DMS153 treated with DMSO at 0.1 percent for 48 hours (cell line): Measurements from ENCODE around the gene ZNF561.
"Not testable (repeated sequence)": the region's sequence is repeated elsewhere in the genome, so short reads cannot be mapped to it uniquely, and the experiment has no call there.

Source experiments
- DNase-seq: peaks from one replicate; lab custom pipeline; 2025; ENCODE audit not compliant: unreplicated experiment; lab: John Stamatoyannopoulos, UW

Gene ZNF561

DNA sequence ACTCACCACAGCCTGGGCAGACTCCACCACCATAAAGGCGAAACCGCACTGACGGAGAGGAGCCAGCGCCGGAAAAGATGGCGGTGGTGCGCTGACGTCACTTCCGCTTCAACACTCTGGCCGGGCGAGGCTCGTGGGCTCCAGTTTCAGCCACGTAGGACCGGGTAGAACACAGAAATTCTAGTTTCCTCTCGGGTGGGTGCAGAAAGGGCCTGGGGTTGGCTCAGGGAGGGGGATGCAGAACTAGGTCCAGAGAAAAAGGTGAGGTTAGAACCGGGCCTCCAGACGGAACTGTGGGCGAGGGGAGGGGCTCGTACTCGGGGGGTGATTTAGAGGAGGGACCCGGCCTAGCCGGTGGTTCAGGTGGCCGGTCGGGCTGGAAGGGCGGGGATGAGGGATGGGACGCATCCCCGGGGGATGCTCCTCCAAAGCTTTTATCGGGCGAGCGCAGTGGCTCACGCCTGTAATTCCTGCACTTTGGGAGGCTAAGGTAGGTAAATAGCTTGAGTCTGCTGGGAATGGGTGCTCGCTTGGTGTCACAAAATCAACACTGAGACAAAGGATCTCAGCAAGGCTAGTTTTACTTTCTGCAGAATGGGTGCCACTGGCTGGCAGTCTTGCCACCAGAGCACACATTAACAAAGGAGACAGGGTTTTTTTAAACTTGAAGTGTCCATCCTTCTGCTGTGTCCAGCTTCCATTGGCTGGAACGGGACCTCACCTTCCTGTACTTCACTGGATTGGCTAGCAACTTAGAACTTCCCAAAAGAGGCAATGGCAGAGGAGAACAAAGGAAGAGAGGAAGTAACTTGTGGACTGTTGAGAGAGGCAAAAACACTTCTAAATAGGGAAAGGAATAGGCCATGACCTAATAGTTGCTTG is at the start of gene ZNF561:
Gene ZNF561 (minus strand): TSS at position 77 of the 882 bp plus-strand sequence. CDS start 1,776 bp downstream, outside the sequence.
- peak; percentile 63 for DNase-seq

DNA sequence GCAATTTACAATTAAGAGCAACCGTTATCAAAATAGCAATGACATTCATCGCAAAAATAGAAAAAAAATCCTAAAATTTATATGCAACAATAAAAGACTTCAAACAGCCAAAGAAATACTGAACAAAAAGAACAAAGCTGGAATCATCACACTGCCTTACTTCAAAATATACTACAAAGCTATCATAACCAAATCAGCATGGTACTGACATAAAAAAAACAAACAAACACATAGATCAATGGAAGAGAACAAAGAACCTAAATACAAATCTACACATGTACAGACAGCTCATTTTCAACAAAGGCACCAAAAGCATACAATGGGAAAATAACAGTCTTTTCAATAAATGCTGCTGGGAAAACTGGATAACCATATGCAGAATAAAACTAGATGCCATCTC is 47.5 kb upstream of the ZNF561 start:
- DNase-seq = no peak

DNA sequence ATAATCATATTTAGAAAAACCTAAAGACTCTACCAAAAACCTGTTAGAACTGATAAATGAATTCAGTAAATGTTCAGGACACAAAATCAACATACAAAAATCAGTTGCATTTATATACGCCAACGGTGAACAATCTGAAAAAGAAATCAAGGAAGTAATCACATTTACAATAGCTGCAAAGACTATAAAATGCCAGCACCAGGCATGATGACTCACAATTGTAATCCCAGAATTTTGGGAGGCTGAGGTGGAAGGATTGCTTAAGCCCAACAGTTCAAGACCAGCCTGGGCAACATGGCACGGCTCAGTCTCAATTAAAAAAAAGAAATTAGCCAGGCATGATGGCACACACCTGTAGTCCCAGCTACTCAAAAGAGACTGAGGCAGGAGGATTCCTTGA is 46.9 kb upstream of the ZNF561 start:
- no peak for DNase-seq

DNA sequence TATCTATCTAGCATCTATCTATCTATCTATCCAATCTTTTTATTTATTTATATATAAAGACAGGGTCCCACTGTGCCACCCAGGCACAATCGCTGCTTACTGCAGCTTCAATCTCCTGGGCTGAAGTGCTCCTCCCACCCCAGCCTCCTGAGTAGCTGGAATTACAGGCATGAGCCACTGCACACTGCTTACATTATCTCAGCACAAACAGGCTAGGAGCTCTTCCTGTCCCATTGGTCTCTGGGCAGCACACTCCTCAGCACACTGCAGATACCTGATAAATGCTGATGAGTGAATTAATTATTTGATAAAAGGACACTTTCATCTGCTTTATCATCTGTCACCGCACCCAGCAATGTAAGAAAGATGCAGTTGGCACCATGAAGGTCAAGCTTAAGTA is 37.7 kb upstream of the ZNF561 start:
- DNase-seq = no peak

DNA sequence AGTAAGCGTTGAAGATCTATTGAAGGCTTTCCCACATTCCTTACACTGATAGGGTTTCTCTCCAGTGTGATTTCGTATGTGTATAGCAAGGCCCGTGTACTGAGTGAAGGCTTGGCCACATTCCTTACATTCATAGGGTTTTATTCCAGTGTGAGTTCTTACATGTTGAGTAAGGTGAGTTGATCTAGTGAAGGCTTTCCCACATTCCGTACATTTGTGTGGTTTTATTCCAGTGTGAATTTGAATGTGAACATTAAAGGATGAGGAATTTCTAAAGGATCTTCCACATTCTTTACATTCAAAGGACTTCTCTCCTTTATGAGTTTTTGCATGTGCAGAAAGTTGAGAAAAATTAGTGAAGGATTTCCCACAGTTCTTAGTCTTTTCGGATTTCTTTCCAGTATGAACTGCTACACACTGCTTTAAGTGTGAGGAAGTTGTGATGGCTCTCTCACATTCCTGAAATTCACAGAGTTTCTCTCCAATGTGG is 32.1 kb upstream of the ZNF561 start:
- not testable (repeated sequence) for DNase-seq

DNA sequence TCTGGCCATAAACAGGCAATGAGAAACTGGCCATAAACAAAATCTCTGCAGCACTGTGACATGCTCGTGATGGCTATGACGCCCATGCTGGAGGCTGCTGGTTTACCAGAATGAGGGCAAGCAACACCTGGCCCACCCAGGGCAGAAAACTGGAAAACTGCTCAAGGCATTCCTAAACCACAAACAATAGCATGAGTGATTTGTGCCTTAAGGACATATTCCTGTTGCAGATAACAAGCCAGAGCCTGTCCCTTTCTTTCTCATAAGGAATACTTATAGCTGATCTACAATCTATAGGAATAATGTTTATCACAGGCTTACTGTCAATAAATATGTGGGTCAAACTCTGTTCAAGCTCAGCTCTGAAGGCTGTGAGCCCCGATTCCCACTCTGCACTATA is 30.4 kb upstream of the ZNF561 start:
- not testable (repeated sequence) for DNase-seq

DNA sequence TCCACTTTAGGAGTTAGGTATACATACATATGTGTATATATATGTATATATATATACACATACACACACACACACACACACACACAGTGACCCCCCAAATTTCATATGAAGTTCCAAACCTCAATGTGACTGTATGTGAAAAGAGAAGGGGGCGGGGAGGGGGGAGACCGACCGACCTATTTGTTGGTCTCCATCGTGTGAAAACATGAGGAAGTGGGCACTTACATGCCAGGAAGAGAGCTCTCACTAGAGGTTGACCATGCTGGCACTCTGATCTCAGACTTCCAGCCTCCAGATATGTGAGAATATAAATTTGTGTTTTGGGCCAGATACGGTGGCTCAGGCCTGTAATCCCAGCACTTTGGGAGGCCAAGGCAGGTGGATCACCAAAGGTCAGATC is 29.3 kb upstream of the ZNF561 start:
- DNase-seq = no peak

DNA sequence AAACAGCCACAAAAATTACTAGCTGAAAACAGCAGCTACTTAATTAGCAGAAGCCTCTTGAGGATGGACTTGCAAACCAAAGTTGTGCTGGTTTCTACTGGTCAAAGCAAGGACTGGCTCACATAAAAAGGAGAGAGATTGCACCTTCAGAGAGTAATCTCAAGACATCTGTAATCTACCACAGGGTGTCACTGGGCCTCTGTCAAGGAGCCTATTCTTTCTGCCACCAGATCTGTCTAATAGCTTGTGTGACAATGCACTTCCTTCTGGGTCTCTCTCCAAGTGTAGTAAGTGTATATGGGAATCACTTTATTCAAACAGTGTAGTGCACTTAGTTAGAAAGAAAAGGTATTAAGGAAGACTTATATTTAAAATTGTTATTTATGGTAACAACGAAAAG is 24.4 kb upstream of the ZNF561 start:
- no peak for DNase-seq

DNA sequence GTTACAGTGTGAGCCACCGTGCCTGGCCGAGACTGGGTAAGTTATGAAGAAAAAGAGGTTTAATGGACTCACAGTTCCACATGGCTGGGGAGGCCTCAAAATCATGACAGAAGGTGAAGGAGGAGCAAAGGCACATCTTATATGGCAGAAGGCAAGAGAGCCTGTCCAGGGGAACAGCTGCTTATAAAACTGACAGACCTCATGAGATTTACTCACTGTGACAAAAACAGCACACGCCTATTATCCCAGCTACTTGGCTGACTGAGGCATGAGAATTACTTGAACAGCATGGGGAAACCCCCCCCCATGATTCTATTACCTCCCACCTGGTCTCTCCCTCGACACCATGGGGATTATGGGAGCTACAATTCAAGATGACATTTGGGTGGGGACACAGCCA is 23.4 kb upstream of the ZNF561 start:
- no peak for DNase-seq

DNA sequence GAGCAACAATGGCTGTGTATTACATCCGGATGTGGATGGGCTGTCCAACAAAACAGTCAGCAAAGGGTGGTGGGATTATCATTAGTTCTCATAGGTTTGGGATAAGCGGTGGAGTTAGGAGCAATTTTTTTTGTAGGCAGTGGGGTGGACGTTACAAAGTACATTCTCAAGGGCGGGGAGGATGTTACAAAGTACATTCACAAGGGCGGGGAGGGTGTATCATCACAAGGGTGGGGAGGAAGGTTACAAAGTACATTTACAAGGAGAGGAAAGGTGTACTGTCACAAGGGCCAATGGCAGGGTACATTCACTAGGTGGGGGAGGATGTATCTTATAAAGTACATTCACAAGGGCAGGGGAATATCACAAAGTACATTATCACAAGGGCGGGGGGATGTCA is 20.8 kb upstream of the ZNF561 start:
- no peak for DNase-seq

DNA sequence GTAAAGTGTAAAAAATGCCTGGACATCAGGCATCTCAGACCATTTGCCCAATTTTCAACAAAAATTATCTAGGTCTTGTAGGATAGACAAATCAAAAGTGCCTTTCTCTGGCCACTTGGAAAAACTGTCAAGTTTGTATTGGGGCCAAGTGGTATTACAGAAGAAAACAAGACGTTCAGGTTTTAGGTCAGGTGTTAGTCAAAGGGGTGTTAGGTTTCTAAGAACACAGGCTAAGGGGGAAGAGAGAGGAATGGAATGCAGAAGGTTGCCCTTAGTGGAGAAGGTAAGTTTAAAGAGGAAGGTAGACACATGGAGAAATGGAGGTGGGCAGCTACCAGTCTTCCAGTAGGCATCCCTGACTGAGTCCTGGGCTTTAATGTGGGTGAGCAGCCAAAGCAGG is 19.9 kb upstream of the ZNF561 start:
- DNase-seq = no peak

DNA sequence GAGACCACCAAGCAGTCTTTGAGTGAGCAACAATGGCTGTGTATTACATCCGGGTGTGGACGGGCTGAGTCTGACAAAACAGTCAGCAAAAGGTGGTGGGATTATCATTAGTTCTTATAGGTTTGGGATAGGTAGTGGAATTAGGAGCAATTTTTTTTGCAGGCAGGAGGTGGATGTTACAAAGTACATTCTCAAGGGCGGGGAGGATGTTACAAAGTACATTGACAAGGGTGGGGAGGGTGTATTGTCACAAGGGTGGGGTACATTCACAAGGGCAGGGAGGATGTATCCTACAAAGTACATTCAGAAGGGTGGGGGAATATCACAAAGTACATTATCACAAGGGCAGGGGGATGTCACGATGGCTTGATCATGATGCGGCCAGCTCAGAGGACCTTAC is 15.0 kb upstream of the ZNF561 start:
- DNase-seq = no peak

DNA sequence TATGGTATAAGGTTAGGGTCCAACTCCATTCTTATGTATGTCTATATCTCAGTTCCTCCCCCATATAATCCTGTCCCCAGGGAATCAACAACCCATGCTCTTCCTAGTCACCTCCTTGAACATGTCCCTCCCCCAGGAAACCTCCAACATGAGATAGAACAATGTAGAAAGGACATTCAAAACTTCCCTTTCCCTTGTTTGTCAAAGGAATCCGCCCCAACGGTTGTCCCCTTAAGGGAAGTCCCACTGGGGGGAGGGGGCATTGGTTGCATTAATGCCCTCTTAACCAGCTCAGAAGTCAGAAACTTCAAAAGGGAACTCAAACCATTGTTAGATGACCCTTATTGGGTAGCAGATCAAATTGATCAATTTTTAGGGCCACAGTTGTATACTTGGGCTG is 6.8 kb upstream of the ZNF561 start:
- no peak for DNase-seq

DNA sequence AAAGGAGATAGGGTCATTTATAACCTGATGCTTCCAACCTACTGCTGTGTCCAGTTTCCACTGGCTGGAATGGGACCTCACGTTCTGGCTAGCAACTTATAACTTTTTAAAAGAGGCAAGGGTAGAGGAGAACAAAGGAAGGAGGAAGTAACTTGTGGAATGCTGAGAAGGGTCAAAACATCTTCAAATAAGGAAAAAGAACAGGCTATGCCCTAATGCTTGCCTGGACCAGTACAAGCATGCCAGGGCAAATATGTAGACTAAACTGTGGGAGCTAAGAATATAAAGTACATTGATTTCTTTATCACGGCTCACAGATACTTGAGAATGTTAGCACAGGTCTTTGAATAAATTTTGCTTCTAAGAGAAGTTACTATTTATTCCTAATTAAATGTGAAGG is 1.5 kb upstream of the ZNF561 start:
- no peak for DNase-seq

DNA sequence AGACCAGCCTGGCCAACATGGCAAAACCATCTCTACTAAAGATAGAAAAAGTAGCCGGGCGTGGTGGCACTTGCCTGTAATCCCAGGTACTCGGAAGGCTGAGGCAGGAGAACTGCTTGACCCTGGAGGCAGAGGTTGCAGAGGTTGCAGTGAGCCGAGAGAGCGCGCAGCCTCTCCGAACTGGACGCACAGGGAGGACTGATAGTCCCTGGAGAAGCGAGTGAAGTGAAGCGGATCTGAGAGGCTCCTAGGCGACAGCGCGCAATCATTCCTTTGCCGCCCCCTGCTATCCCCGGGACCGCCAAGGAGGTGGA is 233 bp downstream of the ZNF561 start:
- DNase-seq = no peak

DNA sequence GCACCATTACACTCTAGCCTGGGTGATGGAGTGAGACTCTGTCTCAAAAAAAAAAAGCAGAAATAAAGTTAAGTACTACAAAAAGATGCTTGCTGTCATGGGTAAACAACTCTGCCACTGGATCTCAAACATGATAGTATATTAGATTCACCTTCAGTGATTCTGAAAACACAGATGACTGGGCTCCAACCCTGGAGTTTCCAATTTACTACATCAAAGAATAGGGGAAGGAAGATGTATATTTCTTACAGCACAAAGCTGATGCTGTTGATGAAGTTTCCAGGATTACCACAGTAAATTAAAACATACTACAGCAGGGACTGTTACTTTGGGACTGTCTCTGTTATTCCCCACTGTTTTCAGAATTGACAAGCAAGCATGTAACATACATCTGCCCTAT is 5.2 kb downstream of the ZNF561 start:
- DNase-seq = no peak

DNA sequence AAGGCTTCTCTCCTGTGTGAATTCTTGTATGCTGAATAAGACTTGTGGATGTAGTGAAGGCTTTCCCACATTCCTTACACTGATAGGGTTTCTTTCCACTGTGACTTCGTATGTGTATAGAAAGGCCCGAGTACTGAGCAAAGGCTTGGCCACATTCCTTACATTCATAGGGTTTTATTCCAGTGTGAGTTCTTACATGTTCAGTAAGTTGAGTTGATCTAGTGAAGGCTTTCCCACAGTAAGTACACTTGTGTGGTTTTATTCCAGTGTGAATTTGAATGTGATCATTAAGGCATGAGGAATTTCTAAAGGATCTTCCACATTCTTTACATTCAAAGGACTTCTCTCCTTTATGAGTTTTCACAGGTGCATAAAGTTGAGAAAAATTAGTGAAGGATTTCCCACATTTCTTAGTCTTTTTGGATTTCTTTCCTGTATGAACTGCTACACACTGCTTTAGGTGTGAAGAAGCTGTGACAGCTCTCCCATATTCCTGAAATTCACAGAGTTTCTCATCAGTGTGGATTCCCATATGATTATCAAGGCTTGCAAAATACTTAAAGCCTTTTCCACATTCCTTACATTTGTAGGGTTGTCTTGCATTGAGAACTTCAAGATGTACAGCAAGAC is 10.4 kb downstream of the ZNF561 start:
- no peak for DNase-seq

DNA sequence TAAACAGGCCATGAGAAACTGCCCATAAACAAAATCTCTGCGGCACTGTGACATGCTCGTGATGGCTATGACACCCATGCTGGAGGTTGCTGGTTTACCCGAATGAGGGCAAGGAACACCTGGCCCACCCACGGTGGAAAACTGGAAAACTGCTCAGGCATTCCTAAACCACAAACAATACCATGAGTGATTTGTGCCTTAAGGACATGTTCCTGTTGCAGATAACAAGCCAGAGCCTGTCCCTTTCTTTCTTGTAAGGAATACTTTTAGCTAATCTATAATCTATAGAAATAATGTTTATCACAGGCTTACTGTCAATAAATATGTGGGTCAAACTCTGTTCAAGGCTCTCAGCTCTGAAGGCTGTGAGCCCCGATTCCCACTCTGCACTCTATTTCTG is 12.1 kb downstream of the ZNF561 start:
- DNase-seq = no peak

DNA sequence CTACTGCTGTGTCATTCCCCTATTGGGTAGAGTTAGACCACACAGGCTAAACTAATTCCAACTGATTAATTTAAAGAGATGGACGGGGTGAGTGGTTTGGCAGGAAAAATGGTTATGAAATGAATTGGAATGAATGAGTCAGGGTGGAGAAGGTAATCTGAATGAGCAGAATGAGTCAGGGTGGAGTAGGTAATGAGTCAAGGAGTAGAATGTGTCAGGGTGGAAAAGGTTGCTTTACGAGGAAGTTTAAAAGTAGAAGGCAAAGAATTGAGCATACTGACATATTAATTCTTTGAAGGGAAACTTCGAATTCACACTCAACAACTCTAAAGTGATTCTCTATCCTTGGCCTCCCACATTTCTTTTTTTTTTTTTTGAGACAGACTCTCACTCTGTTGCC is 24.0 kb downstream of the ZNF561 start:
- no peak for DNase-seq

DNA sequence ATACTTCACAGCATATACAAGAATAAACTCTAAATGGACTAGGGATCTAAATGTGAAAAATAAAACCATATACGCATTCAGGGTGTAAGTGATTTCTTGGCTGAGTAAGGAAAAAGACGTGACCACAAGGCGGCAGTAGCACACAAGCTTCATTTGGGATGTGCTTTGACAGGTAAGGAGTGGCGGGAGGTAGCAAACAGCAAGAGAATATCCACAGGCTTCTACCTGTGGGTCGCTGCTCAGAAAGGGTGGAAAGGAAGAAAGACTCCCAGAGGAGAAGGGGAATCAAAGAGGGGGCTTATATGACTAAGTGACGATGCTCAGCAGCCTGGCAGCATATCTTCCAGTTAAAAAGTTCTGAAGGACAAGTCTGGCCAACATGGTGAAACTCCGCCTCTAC is 34.3 kb downstream of the ZNF561 start:
- peak; percentile 6 for DNase-seq

DNA sequence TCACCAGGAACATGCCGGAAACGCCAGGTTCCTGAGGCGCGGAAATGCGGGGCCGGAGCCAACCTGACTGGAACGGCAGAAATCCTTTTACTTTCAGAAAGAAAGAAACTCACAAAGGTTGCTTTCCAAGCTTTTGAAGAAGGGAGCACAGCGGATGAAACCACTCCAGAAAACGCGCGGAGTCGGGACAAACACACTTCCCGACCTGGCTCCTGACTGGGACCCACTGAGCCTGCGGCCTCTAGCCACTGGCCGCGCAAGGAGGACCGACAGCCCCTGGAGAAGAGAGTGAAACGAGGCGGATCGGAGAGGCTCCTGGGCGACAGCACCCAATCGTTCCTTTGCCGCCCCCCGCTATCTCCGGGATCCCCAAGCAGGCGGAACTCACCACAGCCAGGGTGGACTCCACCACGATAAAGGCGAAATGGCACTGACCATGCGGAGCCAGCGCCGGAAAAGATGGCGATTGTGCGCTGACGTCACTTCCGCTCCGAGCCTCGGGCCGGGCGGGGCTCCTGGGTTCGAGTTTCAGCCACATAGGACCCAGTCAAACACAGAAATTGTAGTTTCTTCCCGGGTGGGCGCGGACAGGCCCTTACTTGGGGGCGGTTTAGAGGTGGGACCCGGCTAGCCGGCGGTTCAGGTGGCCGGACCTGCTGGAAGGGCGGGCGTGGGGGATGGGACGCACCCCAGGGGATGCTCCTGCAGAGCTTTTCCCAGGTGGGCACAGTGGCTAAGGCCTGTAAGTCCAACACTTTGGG is 36.8 kb downstream of the ZNF561 start, which contains the start of gene ZNF121:
Gene ZNF121 (minus strand): TSS at position 432 of the 761 bp plus-strand sequence. CDS start 16,407 bp downstream, outside the sequence.
- DNase-seq = peak; percentile 64
